Activated CD8-positive, alpha-beta memory T cell treated with anti-CD3 and anti-CD28 coated beads, Interleukin-2, amount 10 ng/mL, durations not matched to agents 7 days and 5 days (primary cell): ENCODE results near the gene SLC5A10. TPM values are rescaled to one million over a fixed set of nuclear protein-coding genes. Genes with fewer than 3 reads are reported as not detected.
A peak's percentile ranks its signal among the peaks of the same experiment; 100 is the strongest.
"Not testable (repeated sequence)": the region's sequence is repeated elsewhere in the genome, so short reads cannot be mapped to it uniquely, and the experiment has no call there.

Experiments
- ATAC-seq: fragments of 150-1000 bp; cut with Tn5 transposase; one replicate; pipeline ENCODE4 v1.10.0; 2021; ENCODE audit warnings: moderate library complexity
- CTCF ChIA-PET: fragments of 350-600 bp; sonication (Branson Sonifier 250); formaldehyde crosslinking; loops from one replicate; lab custom pipeline; 2021; ENCODE audit warnings: antibody characterized with exemption; lab: Charles Lee
- DNase-seq: peaks from one replicate; pipeline ENCODE4 v3.0.0-alpha.2; 2020
- H3K27ac Mint-ChIP-seq: one replicate; pipeline ENCODE4 v1.8.0; 2021; ENCODE audit warnings: mild to moderate bottlenecking, mixed read lengths
- H3K27me3 Mint-ChIP-seq: one replicate; pipeline ENCODE4 v1.8.0; 2021; ENCODE audit warnings: mixed read lengths
- H3K36me3 Mint-ChIP-seq: one replicate; pipeline ENCODE4 v1.8.0; 2021; ENCODE audit warnings: mild to moderate bottlenecking, mixed read lengths
- H3K4me1 Mint-ChIP-seq: one replicate; pipeline ENCODE4 v1.8.0; 2021; ENCODE audit warnings: mixed read lengths
- H3K4me3 Mint-ChIP-seq: one replicate; pipeline ENCODE4 v1.8.0; 2021; ENCODE audit warnings: mild to moderate bottlenecking, moderate library complexity, mixed read lengths
- H3K9me3 Mint-ChIP-seq: one replicate; pipeline ENCODE4 v1.8.0; 2022; ENCODE audit warnings: low read depth, mixed read lengths
- total RNA-seq, 2 experiments: library from RNA; stranded (reverse); gene quantifications; one replicate each; pipeline ENCODE4 v1.2.3, GENCODE V29; 2021

The SLC5A10 gene
- total RNA-seq, 2 experiments from 2014 or later: not detected

DNA sequence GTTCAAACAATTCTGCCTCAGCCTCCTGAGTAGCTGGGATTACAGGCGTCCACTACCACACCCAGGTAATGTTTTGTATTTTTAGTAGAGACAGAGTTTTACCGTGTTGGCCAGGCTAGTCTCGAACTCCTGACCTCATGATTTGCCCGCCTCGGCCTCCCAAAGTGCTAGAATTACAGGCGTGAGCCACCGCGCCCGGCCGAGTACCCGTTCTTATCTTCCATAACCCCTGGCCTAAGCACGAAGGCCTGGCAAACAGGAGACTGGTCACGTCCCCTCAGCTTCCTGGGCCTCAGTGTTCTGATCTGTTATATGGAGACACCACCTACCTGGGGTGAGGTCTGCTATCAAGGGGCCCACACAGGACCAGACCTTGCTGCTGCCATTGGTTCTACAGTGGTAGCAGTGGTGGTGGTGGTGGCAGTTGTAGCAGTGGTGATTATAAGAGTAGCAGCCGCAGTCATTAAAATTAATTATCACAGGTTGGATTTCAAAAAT is 1.3 kb downstream of the SLC5A10 start:
- ATAC-seq: no peak
- H3K4me1 Mint-ChIP-seq: peaks cover 9% of the 10 kb centered on the region
- H3K4me3 Mint-ChIP-seq: no peak overlapping the region
- no peaks in the 10 kb centered on the region for H3K9me3 Mint-ChIP-seq
- peaks cover 2% of the 10 kb centered on the region for H3K27me3 Mint-ChIP-seq
- H3K36me3 Mint-ChIP-seq: no peaks in the 10 kb centered on the region
- no peak for DNase-seq
- H3K27ac Mint-ChIP-seq: no peak overlapping the region
- CTCF ChIA-PET: interaction anchor here (1.6 kb wide), 1 partner anchor 8 kb away, joined by 6 read pairs; no protein-coding TSS in a partner anchor

GRCh38 chr17:18954321-18954720 is 2.4 kb downstream of the SLC5A10 start:
- H3K27ac Mint-ChIP-seq: no peak overlapping the region
- no peak overlapping the region for H3K4me3 Mint-ChIP-seq
- DNase-seq (no peak), ATAC-seq (no peak)
- CTCF ChIA-PET: interaction anchor here (0.7 kb wide), 1 partner anchor 96 kb away, joined by 3 read pairs; no protein-coding TSS in a partner anchor
- H3K36me3 Mint-ChIP-seq: no peaks in the 10 kb centered on the region
- peaks cover 2% of the 10 kb centered on the region for H3K27me3 Mint-ChIP-seq
- H3K9me3 Mint-ChIP-seq: no peaks in the 10 kb centered on the region
- H3K4me1 Mint-ChIP-seq: peaks cover 9% of the 10 kb centered on the region

GRCh38 chr17:18955009-18955408 is 3.0 kb downstream of the SLC5A10 start:
- no peak overlapping the region for H3K27ac Mint-ChIP-seq

GRCh38 chr17:18956021-18956420 is 4.1 kb downstream of the SLC5A10 start:
- not testable (repeated sequence) for H3K4me3 Mint-ChIP-seq, H3K36me3 Mint-ChIP-seq, H3K27me3 Mint-ChIP-seq, ATAC-seq, H3K27ac Mint-ChIP-seq, DNase-seq, H3K9me3 Mint-ChIP-seq
- CTCF ChIA-PET: interaction anchor here (0.6 kb wide), 1 partner anchor 84 kb away, joined by 3 read pairs; no protein-coding TSS in a partner anchor
- peaks cover 14% of the 10 kb centered on the region for H3K4me1 Mint-ChIP-seq

More at GRCh38 chr17:18955009-18955408, 3.0 kb downstream of the SLC5A10 start:
- Mint-ChIP-seq H3K9me3 (no peaks in the 10 kb centered on the region), H3K4me1 (peaks cover 9% of the 10 kb centered on the region), H3K27me3 (no peaks in the 10 kb centered on the region), H3K4me3 (no peak overlapping the region), H3K36me3 (no peaks in the 10 kb centered on the region)
- CTCF ChIA-PET: interaction anchor here (0.7 kb wide), 1 partner anchor 96 kb away, joined by 3 read pairs; no protein-coding TSS in a partner anchor
- DNase-seq (no peak), ATAC-seq (no peak)

DNA sequence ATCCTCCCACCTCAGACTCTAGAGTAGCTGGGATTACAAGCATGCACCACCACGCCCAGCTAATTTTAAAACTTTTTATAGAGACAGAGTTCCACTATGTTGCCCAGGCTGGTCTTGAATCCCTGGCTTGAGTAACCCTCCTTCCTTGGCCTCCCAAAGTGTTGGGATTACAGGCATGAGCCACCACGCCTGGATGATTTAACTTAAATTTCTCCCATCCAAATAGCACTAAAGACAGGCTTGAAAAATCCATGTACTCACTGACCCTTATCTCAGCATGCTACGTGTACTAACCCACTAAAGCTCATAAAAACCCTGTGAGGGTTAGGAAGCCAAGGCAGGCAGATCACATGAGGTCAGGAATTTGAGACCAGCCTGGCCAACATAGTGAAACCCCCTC is 4.6 kb downstream of the SLC5A10 start:
- no peak overlapping the region for H3K27ac Mint-ChIP-seq
- CTCF ChIA-PET: no interaction called here
- peaks cover 17% of the 10 kb centered on the region for H3K4me1 Mint-ChIP-seq
- H3K4me3 Mint-ChIP-seq: no peak overlapping the region
- no peaks in the 10 kb centered on the region for H3K27me3 Mint-ChIP-seq
- no peaks in the 10 kb centered on the region for H3K9me3 Mint-ChIP-seq
- DNase-seq (no peak), ATAC-seq (no peak)
- H3K36me3 Mint-ChIP-seq: no peaks in the 10 kb centered on the region

- H3K4me3 Mint-ChIP-seq: no peak overlapping the region
- no peak overlapping the region for H3K27ac Mint-ChIP-seq
- peaks cover 17% of the 10 kb centered on the region for H3K4me1 Mint-ChIP-seq
- no peak for ATAC-seq
- no peaks in the 10 kb centered on the region for H3K27me3 Mint-ChIP-seq
- CTCF ChIA-PET: no interaction called here
- no peak for DNase-seq
- H3K36me3 Mint-ChIP-seq: no peaks in the 10 kb centered on the region
- H3K9me3 Mint-ChIP-seq: no peaks in the 10 kb centered on the region
These were observed 5.9 kb downstream of the SLC5A10 start for GRCh38 chr17:18957831-18958230.

GRCh38 chr17:18958611-18959010 is 6.6 kb downstream of the SLC5A10 start:
- H3K4me1 Mint-ChIP-seq: peaks cover 17% of the 10 kb centered on the region
- H3K27me3 Mint-ChIP-seq: no peaks in the 10 kb centered on the region
- no peaks in the 10 kb centered on the region for H3K9me3 Mint-ChIP-seq
- H3K4me3 Mint-ChIP-seq: no peak overlapping the region
- no peak overlapping the region for H3K27ac Mint-ChIP-seq
- H3K36me3 Mint-ChIP-seq: no peaks in the 10 kb centered on the region
- ATAC-seq: no peak
- CTCF ChIA-PET: no interaction called here
- no peak for DNase-seq

DNA sequence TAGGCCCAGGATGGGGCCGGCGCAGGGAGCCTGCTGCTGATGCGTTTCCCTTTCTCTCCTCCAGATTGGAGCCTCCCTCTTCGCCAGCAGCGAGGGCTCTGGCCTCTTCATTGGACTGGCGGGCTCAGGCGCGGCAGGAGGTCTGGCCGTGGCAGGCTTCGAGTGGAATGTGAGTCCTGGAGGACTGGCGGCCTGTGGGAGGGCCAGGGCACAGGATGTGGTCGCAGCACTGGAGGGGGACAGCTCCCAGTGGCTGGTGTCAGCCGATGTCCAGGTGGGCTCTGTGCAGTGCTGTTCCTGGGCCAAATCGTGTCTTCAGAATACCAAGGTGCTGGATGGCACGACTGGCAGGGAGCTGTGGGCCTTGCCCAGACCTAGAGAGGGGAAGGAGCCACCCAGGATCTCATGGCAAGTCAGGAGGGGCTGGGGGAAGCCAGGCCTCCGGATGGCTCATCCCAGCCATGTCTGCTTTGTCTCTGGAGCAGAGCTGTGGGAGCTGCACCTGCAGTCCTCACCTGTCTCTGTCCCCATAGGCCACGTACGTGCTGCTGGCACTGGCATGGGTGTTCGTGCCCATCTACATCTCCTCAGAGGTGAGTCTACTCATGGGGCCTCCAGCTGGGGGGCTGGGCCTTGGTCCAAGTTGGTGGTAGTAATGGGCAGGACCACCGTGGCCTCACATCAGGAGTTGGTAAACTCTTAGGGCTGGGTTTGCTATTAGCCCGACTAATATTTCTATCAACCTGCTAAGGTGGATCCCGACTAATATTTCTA is 7.3 kb downstream of the SLC5A10 start:
- H3K27me3 Mint-ChIP-seq: no peaks in the 10 kb centered on the region
- no peak overlapping the region for H3K27ac Mint-ChIP-seq
- no peak overlapping the region for H3K4me3 Mint-ChIP-seq
- no peak for DNase-seq
- no peaks in the 10 kb centered on the region for H3K36me3 Mint-ChIP-seq
- no peak for ATAC-seq
- H3K4me1 Mint-ChIP-seq: peaks cover 17% of the 10 kb centered on the region
- no peaks in the 10 kb centered on the region for H3K9me3 Mint-ChIP-seq
- CTCF ChIA-PET: interaction anchor here (1.1 to 2.3 kb wide), 2 partner anchors 17 to 48 kb away, joined by 3 to 13 read pairs; no protein-coding TSS in a partner anchor

GRCh38 chr17:18959845-18960240 is 7.9 kb downstream of the SLC5A10 start:
- CTCF ChIA-PET: interaction anchor here (1.1 to 2.6 kb wide), 9 partner anchors 11 to 143 kb away, joined by 3 to 18 read pairs (median 8); partner anchors contain the start of genes FAM83G and PRPSAP2
- no peaks in the 10 kb centered on the region for H3K9me3 Mint-ChIP-seq
- H3K36me3 Mint-ChIP-seq: no peaks in the 10 kb centered on the region
- H3K4me3 Mint-ChIP-seq: no peak overlapping the region
- ATAC-seq (no peak), DNase-seq (no peak)
- H3K4me1 Mint-ChIP-seq: peaks cover 15% of the 10 kb centered on the region
- no peaks in the 10 kb centered on the region for H3K27me3 Mint-ChIP-seq
- H3K27ac Mint-ChIP-seq: no peak overlapping the region

DNA sequence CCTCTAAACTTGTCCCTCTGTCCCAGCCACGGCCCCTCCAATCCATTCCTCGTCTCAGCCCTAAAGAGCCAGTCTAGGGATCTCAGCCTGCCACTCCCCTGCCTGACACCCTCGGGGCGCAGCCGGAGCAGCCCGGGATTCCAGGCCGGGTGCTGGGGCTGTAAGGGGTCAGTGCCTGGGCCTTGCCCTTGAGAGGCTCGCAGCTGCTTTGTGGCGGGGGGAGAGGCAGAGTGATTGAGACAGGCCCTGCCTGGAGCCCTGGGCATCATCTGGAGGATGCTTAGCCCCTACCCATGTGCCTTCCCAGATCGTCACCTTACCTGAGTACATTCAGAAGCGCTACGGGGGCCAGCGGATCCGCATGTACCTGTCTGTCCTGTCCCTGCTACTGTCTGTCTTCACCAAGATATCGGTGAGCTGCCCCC is 8.3 kb downstream of the SLC5A10 start:
- H3K27ac Mint-ChIP-seq: no peak overlapping the region
- H3K36me3 Mint-ChIP-seq: no peaks in the 10 kb centered on the region
- CTCF ChIA-PET: interaction anchor here (1.0 to 2.6 kb wide), 16 partner anchors 8 to 143 kb away, joined by 3 to 18 read pairs (median 6); partner anchors contain the start of genes FAM83G, PRPSAP2 and SLC5A10
- H3K4me1 Mint-ChIP-seq: peaks cover 13% of the 10 kb centered on the region
- no peak overlapping the region for H3K4me3 Mint-ChIP-seq
- no peak for ATAC-seq
- no peaks in the 10 kb centered on the region for H3K27me3 Mint-ChIP-seq
- no peaks in the 10 kb centered on the region for H3K9me3 Mint-ChIP-seq
- DNase-seq: no peak

DNA sequence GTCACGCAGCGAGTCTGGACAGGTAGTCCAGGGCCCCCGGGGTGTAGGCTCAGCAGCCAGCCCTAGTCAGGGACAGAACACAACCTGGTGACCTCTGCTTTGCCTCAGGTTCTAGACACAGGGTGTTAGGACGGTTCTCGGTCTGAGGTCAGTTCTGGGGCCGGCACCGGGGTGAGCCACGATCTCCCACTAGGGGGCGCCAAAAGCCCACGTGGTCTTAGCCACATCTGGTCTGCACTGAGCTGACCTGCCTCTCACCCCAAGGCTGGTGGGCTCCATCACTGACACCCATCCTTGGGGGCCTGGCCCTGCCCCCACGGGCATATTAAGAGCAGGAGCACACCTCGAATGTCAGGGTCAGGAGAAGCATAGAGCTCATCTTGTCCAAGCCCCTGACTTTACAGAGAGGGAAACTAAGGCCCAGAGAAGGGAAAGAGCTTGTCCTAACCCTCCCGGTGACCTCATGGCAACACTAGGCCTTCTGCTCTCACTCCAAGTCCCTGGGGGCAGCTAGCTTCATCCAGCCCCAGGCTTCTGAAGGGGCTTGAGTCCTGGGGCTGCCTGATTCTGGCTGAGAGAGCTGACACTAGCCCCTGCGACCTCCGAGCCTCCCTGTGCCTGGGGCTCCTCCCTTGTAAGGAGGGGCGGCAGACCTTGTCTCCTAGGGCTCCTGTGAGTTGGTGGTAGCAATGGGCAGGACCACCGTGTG is 9.0 kb downstream of the SLC5A10 start:
- no peaks in the 10 kb centered on the region for H3K36me3 Mint-ChIP-seq
- H3K27me3 Mint-ChIP-seq: no peaks in the 10 kb centered on the region
- DNase-seq (peak; percentile 84), ATAC-seq (peak; percentile 95)
- peaks cover 7% of the 10 kb centered on the region for H3K4me1 Mint-ChIP-seq
- H3K9me3 Mint-ChIP-seq: no peaks in the 10 kb centered on the region
- CTCF ChIA-PET: interaction anchor here (0.7 to 2.6 kb wide), 38 partner anchors 9 to 1045 kb away, joined by 3 to 18 read pairs (median 4); partner anchors contain the start of genes FAM83G, PRPSAP2 and SLC5A10
- H3K4me3 Mint-ChIP-seq: no peak overlapping the region
- no peak overlapping the region for H3K27ac Mint-ChIP-seq

GRCh38 chr17:18961634-18962493 is 9.9 kb downstream of the SLC5A10 start:
- no peaks in the 10 kb centered on the region for H3K27me3 Mint-ChIP-seq
- H3K4me1 Mint-ChIP-seq: peaks cover 7% of the 10 kb centered on the region
- no peaks in the 10 kb centered on the region for H3K9me3 Mint-ChIP-seq
- DNase-seq (no peak), ATAC-seq (no peak)
- H3K36me3 Mint-ChIP-seq: no peaks in the 10 kb centered on the region
- no peak overlapping the region for H3K27ac Mint-ChIP-seq
- CTCF ChIA-PET: interaction anchor here (0.7 to 2.6 kb wide), 29 partner anchors 8 to 336 kb away, joined by 3 to 18 read pairs (median 5); partner anchors contain the start of genes FAM83G, PRPSAP2 and SLC5A10
- H3K4me3 Mint-ChIP-seq: no peak overlapping the region
